ENCODE measurements around the gene AP2S1. TPM values are rescaled to one million over a fixed set of nuclear protein-coding genes. Genes with fewer than 3 reads are reported as not detected.

AP2S1 gene
- total and polyA plus RNA-seq, 2 experiments from 2014 or later: 140 to 299 TPM

GRCh38 chr19:46878613-46879375 lies 28.1 kb upstream of the AP2S1 start:
- Histone ChIP-seq H3K9me2 (ENCODE audit: insufficient read depth) (no peaks in the 10 kb centered on the region), H3F3A (replicated peaks; ENCODE audit: low read depth) (no peaks in the 10 kb centered on the region), H3K36me3 (ENCODE audit: insufficient read depth) (no peaks in the 10 kb centered on the region), H3K4me2 (no peak overlapping the region), H3K27me3 (ENCODE audit: insufficient read depth) (no peaks in the 10 kb centered on the region), H2AFZ (no peak overlapping the region), H3K79me2 (replicated peaks; ENCODE audit: insufficient read depth) (peaks cover 87% of the 10 kb centered on the region), H3K4me3 (no peak overlapping the region), H4K20me1 (replicated peaks; ENCODE audit: insufficient read depth) (peaks cover 18% of the 10 kb centered on the region), H3K27ac (ENCODE audit: low read depth) (peak overlapping the region; percentile 84), H3K4me1 (ENCODE audit: insufficient read depth) (no peaks in the 10 kb centered on the region)
- no peak for ATAC-seq
- H3K36me3 Mint-ChIP-seq (ENCODE audit: low read depth): peaks cover 3% of the 10 kb centered on the region; the same call in 2 of the 3 replicates
- H3K9me3 Mint-ChIP-seq: no peaks in the 10 kb centered on the region
- no peak for TF ChIP-seq ZNF114 (CRISPR knock-in tag; IDR thresholded peaks at IDR 0.05)
- TF ChIP-seq CREB1 (CRISPR knock-in tag; IDR thresholded peaks at IDR 0.05; ENCODE audit: low read depth): no peak
- TF ChIP-seq, protein P1, sequence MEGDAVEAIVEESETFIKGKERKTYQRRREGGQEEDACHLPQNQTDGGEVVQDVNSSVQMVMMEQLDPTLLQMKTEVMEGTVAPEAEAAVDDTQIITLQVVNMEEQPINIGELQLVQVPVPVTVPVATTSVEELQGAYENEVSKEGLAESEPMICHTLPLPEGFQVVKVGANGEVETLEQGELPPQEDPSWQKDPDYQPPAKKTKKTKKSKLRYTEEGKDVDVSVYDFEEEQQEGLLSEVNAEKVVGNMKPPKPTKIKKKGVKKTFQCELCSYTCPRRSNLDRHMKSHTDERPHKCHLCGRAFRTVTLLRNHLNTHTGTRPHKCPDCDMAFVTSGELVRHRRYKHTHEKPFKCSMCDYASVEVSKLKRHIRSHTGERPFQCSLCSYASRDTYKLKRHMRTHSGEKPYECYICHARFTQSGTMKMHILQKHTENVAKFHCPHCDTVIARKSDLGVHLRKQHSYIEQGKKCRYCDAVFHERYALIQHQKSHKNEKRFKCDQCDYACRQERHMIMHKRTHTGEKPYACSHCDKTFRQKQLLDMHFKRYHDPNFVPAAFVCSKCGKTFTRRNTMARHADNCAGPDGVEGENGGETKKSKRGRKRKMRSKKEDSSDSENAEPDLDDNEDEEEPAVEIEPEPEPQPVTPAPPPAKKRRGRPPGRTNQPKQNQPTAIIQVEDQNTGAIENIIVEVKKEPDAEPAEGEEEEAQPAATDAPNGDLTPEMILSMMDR (conservative IDR thresholded peaks at IDR 0.05; ENCODE audit: low read depth in 2 of 2): no peak
- no peak for TF ChIP-seq STAT1 (IDR thresholded peaks at IDR 0.05; ENCODE audit: unreplicated experiment)
- no peak for TF ChIP-seq NANOG (IDR thresholded peaks at IDR 0.05; ENCODE audit: borderline replicate concordance)
- TF ChIP-seq POLR2AphosphoS5 (IDR thresholded peaks at IDR 0.05; ENCODE audit: low read depth): no peak
- no peak for TF ChIP-seq ZNF331 (CRISPR knock-in tag; IDR thresholded peaks at IDR 0.05; ENCODE audit: low read depth)
- TF ChIP-seq ZNF462 (CRISPR knock-in tag; IDR thresholded peaks at IDR 0.05): no peak
- no peak for TF ChIP-seq JUNB (IDR thresholded peaks at IDR 0.05; ENCODE audit: unreplicated experiment)
- TF ChIP-seq, protein P2, sequence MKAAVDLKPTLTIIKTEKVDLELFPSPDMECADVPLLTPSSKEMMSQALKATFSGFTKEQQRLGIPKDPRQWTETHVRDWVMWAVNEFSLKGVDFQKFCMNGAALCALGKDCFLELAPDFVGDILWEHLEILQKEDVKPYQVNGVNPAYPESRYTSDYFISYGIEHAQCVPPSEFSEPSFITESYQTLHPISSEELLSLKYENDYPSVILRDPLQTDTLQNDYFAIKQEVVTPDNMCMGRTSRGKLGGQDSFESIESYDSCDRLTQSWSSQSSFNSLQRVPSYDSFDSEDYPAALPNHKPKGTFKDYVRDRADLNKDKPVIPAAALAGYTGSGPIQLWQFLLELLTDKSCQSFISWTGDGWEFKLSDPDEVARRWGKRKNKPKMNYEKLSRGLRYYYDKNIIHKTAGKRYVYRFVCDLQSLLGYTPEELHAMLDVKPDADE (IDR thresholded peaks at IDR 0.05): no peak
- no peak for TF ChIP-seq EZH2 (IDR thresholded peaks at IDR 0.05; ENCODE audit: low read depth, unreplicated experiment)
- TF ChIP-seq, protein P3, sequence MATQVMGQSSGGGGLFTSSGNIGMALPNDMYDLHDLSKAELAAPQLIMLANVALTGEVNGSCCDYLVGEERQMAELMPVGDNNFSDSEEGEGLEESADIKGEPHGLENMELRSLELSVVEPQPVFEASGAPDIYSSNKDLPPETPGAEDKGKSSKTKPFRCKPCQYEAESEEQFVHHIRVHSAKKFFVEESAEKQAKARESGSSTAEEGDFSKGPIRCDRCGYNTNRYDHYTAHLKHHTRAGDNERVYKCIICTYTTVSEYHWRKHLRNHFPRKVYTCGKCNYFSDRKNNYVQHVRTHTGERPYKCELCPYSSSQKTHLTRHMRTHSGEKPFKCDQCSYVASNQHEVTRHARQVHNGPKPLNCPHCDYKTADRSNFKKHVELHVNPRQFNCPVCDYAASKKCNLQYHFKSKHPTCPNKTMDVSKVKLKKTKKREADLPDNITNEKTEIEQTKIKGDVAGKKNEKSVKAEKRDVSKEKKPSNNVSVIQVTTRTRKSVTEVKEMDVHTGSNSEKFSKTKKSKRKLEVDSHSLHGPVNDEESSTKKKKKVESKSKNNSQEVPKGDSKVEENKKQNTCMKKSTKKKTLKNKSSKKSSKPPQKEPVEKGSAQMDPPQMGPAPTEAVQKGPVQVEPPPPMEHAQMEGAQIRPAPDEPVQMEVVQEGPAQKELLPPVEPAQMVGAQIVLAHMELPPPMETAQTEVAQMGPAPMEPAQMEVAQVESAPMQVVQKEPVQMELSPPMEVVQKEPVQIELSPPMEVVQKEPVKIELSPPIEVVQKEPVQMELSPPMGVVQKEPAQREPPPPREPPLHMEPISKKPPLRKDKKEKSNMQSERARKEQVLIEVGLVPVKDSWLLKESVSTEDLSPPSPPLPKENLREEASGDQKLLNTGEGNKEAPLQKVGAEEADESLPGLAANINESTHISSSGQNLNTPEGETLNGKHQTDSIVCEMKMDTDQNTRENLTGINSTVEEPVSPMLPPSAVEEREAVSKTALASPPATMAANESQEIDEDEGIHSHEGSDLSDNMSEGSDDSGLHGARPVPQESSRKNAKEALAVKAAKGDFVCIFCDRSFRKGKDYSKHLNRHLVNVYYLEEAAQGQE (IDR thresholded peaks at IDR 0.05; ENCODE audit: unreplicated experiment): no peak
- no peak for TF ChIP-seq EZH2phosphoT487 (IDR thresholded peaks at IDR 0.05; ENCODE audit: unreplicated experiment)
- peaks cover 8% of the 10 kb centered on the region for H3K27me3 Mint-ChIP-seq (ENCODE audit: insufficient read depth, low read depth, poor library complexity)
- no peak for DNase-seq (ENCODE audit: low spot score)
- H3K4me1 Mint-ChIP-seq: peaks cover 16% of the 10 kb centered on the region
- H3K4me3 Mint-ChIP-seq: no peak overlapping the region
- no peak overlapping the region for H3K27ac Mint-ChIP-seq

All from GM23338 (cell line).